22Rv1 (cell line): Measurements from ENCODE around the gene RECQL.

Source experiments
- H3K27ac ChIP-seq: fragments of 450-650 bp; 2 replicates; pipeline ENCODE4 v1.5.1; 2017
- ZFX ChIP-seq: fragments of 450-650 bp; IDR thresholded peaks from 2 replicates; pipeline ENCODE4 v1.6.1; 2017; ENCODE audit warnings: antibody characterized with exemption, borderline replicate concordance
- TF ChIP-seq, protein P1 (sequence below): fragments of 450-650 bp; IDR thresholded peaks from 2 replicates; pipeline ENCODE4 v1.5.1; 2017; ENCODE audit warnings: mild to moderate bottlenecking

Gene RECQL

DNA sequence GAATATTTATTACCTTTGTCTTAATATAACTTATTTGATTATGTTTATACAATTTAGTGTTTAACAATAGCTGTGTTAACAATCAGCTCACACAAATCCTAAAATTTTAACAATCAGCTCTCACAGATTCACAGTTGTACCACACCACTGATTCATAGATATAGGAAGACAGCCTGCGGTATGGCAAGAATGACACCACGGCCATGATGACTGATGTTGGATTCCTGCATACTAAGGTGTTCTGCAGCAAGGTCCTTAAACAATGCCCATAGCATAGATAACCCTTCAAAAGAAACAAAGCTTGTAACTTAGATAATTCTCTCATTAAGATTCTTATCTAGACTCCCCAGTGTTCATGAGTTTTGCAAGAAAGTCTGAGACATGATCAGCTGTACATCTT is 67.9 kb downstream of the RECQL start:
- TF ChIP-seq, protein P1, sequence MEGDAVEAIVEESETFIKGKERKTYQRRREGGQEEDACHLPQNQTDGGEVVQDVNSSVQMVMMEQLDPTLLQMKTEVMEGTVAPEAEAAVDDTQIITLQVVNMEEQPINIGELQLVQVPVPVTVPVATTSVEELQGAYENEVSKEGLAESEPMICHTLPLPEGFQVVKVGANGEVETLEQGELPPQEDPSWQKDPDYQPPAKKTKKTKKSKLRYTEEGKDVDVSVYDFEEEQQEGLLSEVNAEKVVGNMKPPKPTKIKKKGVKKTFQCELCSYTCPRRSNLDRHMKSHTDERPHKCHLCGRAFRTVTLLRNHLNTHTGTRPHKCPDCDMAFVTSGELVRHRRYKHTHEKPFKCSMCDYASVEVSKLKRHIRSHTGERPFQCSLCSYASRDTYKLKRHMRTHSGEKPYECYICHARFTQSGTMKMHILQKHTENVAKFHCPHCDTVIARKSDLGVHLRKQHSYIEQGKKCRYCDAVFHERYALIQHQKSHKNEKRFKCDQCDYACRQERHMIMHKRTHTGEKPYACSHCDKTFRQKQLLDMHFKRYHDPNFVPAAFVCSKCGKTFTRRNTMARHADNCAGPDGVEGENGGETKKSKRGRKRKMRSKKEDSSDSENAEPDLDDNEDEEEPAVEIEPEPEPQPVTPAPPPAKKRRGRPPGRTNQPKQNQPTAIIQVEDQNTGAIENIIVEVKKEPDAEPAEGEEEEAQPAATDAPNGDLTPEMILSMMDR = no peak
- TF ChIP-seq ZFX = no peak
- H3K27ac ChIP-seq = no peak overlapping the region

GRCh38 chr12:21429994-21430393 is 71.4 kb downstream of the RECQL start:
- H3K27ac ChIP-seq = no peak overlapping the region
- no peak for TF ChIP-seq ZFX
- TF ChIP-seq, protein P1 = no peak

- no peak overlapping the region for H3K27ac ChIP-seq
- no peak for TF ChIP-seq ZFX
- TF ChIP-seq, protein P1 = no peak
Measured at GRCh38 chr12:21428241-21428640, 73.2 kb downstream of the RECQL start.

- H3K27ac ChIP-seq = 0 out of 2 replicates have a peak overlapping the region, but pooled peaks have one; percentile 28
Measured at GRCh38 chr12:21419009-21419699, 82.3 kb downstream of the RECQL start.
